H1 (cell line): Measurements from ENCODE around the gene RGS21. TPM values are rescaled to one million over a fixed set of nuclear protein-coding genes. Genes with fewer than 3 reads are reported as not detected.

Source experiments
- CTCF ChIA-PET: fragments of 300-600 bp; sonication (Branson Sonifier 250); formaldehyde crosslinking; loops from one replicate; lab custom pipeline; 2021; ENCODE audit not compliant: partially characterized antibody; lab: Charles Lee
- POLR2A ChIA-PET: fragments of 300-600 bp; sonication (Branson Sonifier 250); formaldehyde crosslinking; loops from one replicate; lab custom pipeline; 2021; ENCODE audit warnings: inconsistent platforms; ENCODE audit not compliant: partially characterized antibody; lab: Charles Lee
- DNase-seq, 2 experiments: peaks; one replicate each; pipeline versions ENCODE4 v3.0.0 to v3.0.0-alpha.2; 2010 to 2022; ENCODE audit warnings: low spot score in 2 of 2, low read depth in 1 of 2, mixed read lengths in 1 of 2
- FAIRE-seq: peaks from 2 replicates; lab custom pipeline; 2011; peaks lifted over from hg19 to GRCh38; lab: Jason Lieb, UNC
- H2AFZ ChIP-seq: 2 replicates; pipeline ENCODE4 v1.8.1; 2012; ENCODE audit warnings: low read length, inconsistent platforms
- H2AK5ac ChIP-seq: 2 replicates; pipeline ENCODE4 v1.6.1; 2013; ENCODE audit warnings: low read depth, low read length
- H2BK120ac ChIP-seq: replicated peaks from 2 replicates; pipeline ENCODE3; 2013; ENCODE audit warnings: low read depth, low read length, inconsistent platforms
- H2BK12ac ChIP-seq: 2 replicates; pipeline ENCODE4 v1.6.1; 2013; ENCODE audit warnings: low read depth, low read length
- H2BK15ac ChIP-seq: 2 replicates; pipeline ENCODE4 v1.6.1; 2013; ENCODE audit warnings: low read length
- H2BK20ac ChIP-seq: 2 replicates; pipeline ENCODE4 v1.6.1; 2013; ENCODE audit warnings: low read length
- H2BK5ac ChIP-seq: 2 replicates; pipeline ENCODE4 v1.6.1; 2013; ENCODE audit warnings: low read depth, low read length
- H3K14ac ChIP-seq: 2 replicates; pipeline ENCODE4 v1.6.1; 2013; ENCODE audit warnings: inconsistent platforms; ENCODE audit not compliant: insufficient read length
- H3K18ac ChIP-seq: 2 replicates; pipeline ENCODE4 v1.6.1; 2013; ENCODE audit warnings: low read length; ENCODE audit errors: extremely low read depth
- H3K23ac ChIP-seq: 2 replicates; pipeline ENCODE4 v1.6.1; 2013; ENCODE audit warnings: inconsistent platforms; ENCODE audit not compliant: insufficient read length
- H3K23me2 ChIP-seq: 2 replicates; pipeline ENCODE4 v1.6.1; 2013; ENCODE audit warnings: low read depth, low read length
- H3K27ac ChIP-seq: 2 replicates; pipeline ENCODE4 v1.6.1; 2011; ENCODE audit warnings: low read depth, low read length, inconsistent platforms
- H3K27me3 ChIP-seq, 4 experiments: replicated peaks in 1 of 4; 1 replicate in 1 of 4; 2 replicates in 3 of 4; pipeline versions ENCODE4 v1.6.1 to v1.8.1; 2011 to 2013; ENCODE audit warnings: low read length in 3 of 4, mild to moderate bottlenecking in 3 of 4, inconsistent platforms in 2 of 4, mixed read lengths in 2 of 4, moderate library complexity in 1 of 4; ENCODE audit not compliant: control insufficient read depth in 3 of 4, insufficient read depth in 3 of 4; ENCODE audit errors: extremely low read depth in 1 of 4
- H3K36me3 ChIP-seq, 4 experiments: 2 replicates each; pipeline versions ENCODE4 v1.6.1 to v1.8.1; 2011 to 2013; ENCODE audit warnings: mild to moderate bottlenecking in 4 of 4, low read length in 3 of 4, moderate library complexity in 2 of 4, control low read depth in 1 of 4, inconsistent platforms in 1 of 4; ENCODE audit not compliant: insufficient read depth in 4 of 4, control insufficient read depth in 2 of 4
- H3K4ac ChIP-seq: replicated peaks from 2 replicates; pipeline ENCODE3; 2013; ENCODE audit warnings: low read length, low read depth, mixed read lengths, inconsistent platforms; ENCODE audit not compliant: insufficient read length
- H3K4me1 ChIP-seq, 4 experiments: replicated peaks in 1 of 4; 1 replicate in 1 of 4; 2 replicates in 3 of 4; pipeline versions ENCODE4 v1.6.1 to v1.8.1; 2011 to 2013; ENCODE audit warnings: low read length in 3 of 4, inconsistent platforms in 2 of 4, mixed read lengths in 1 of 4; ENCODE audit not compliant: insufficient read depth in 4 of 4, control insufficient read depth in 3 of 4
- H3K4me2 ChIP-seq, 2 experiments: 2 replicates each; pipeline versions ENCODE4 v1.6.1 to v1.8.1; 2011 to 2013; ENCODE audit warnings: low read depth in 2 of 2, low read length in 2 of 2, control low read depth in 1 of 2, inconsistent platforms in 1 of 2, mild to moderate bottlenecking in 1 of 2; ENCODE audit not compliant: insufficient read depth in 1 of 2
- H3K4me3 ChIP-seq, 4 experiments: fragments of 200-600, 300-600 bp in 1 of 4; sonication (generic), shearing (Covaris generic), sonication (Bioruptor Twin) in 1 of 4; 2 replicates each; pipeline versions ENCODE4 v1.5.1 to v1.8.1; 2011 to 2016; ENCODE audit warnings: low read length in 4 of 4, low read depth in 3 of 4, control low read depth in 2 of 4, inconsistent platforms in 2 of 4, mild to moderate bottlenecking in 2 of 4, mixed read lengths in 1 of 4, moderate library complexity in 1 of 4; ENCODE audit not compliant: insufficient read depth in 2 of 4; ENCODE audit errors: extremely low read depth in 1 of 4
- H3K56ac ChIP-seq: replicated peaks from 2 replicates; pipeline ENCODE3; 2013; ENCODE audit warnings: low read depth, mild to moderate bottlenecking, mixed read lengths, low read length, inconsistent platforms; ENCODE audit not compliant: insufficient read length
- H3K79me1 ChIP-seq: 2 replicates; pipeline ENCODE4 v1.6.1; 2013; ENCODE audit warnings: low read depth, low read length, control low read depth
- H3K79me2 ChIP-seq, 2 experiments: 2 replicates each; pipeline versions ENCODE4 v1.6.1 to v1.8.1; 2012 to 2013; ENCODE audit warnings: low read length in 2 of 2, mild to moderate bottlenecking in 2 of 2, inconsistent platforms in 1 of 2; ENCODE audit not compliant: insufficient read depth in 2 of 2, control insufficient read depth in 1 of 2
- H3K9ac ChIP-seq, 4 experiments: replicated peaks in 1 of 4; 1 replicate in 1 of 4; 2 replicates in 3 of 4; pipeline versions ENCODE4 v1.6.1 to v1.8.1; 2011 to 2013; ENCODE audit warnings: low read depth in 3 of 4, low read length in 3 of 4, control low read depth in 2 of 4, mild to moderate bottlenecking in 2 of 4, moderate library complexity in 2 of 4, inconsistent platforms in 1 of 4; ENCODE audit errors: extremely low read depth in 1 of 4
- H3K9me3 ChIP-seq, 2 experiments: 2 replicates each; pipeline versions ENCODE4 v1.6.1 to v1.8.1; 2012 to 2013; ENCODE audit warnings: mild to moderate bottlenecking in 2 of 2, moderate library complexity in 2 of 2, control low read depth in 1 of 2, inconsistent platforms in 1 of 2, low read depth in 1 of 2, low read length in 1 of 2, mixed read lengths in 1 of 2; ENCODE audit not compliant: insufficient read depth in 2 of 2
- H4K20me1 ChIP-seq, 2 experiments: replicated peaks in 1 of 2; 2 replicates each; pipeline versions ENCODE3 to v1.8.1; 2011 to 2013; ENCODE audit warnings: inconsistent platforms in 2 of 2, low read length in 2 of 2, mild to moderate bottlenecking in 1 of 2; ENCODE audit not compliant: insufficient read depth in 2 of 2, control insufficient read depth in 1 of 2
- H4K5ac ChIP-seq: 2 replicates; pipeline ENCODE4 v1.6.1; 2013; ENCODE audit warnings: low read length, low read depth, mixed read lengths, inconsistent platforms; ENCODE audit not compliant: insufficient read length
- H4K8ac ChIP-seq: 2 replicates; pipeline ENCODE4 v1.8.0; 2013; ENCODE audit warnings: mild to moderate bottlenecking, moderate library complexity, low read length, inconsistent platforms; ENCODE audit not compliant: insufficient read depth; ENCODE audit errors: extremely low read depth
- H4K91ac ChIP-seq: replicated peaks from 2 replicates; pipeline ENCODE3; 2013; ENCODE audit warnings: low read length, mixed read lengths, inconsistent platforms; ENCODE audit not compliant: insufficient read length
- CEBPB ChIP-seq: IDR thresholded peaks from 2 replicates; pipeline ENCODE4 v1.6.1; 2012; ENCODE audit warnings: low read depth, low read length
- CREB1 ChIP-seq: IDR thresholded peaks from 2 replicates; pipeline ENCODE4 v1.6.1; 2012; ENCODE audit warnings: inconsistent platforms
- KDM4A ChIP-seq: IDR thresholded peaks from one replicate; pipeline ENCODE4 v1.7.1; 2012; ENCODE audit warnings: low read depth, mild to moderate bottlenecking, moderate library complexity, low read length, inconsistent platforms; ENCODE audit not compliant: severe bottlenecking
- POLR2A ChIP-seq, 2 experiments: IDR thresholded peaks; 1 replicate in 1 of 2; 2 replicates in 1 of 2; pipeline ENCODE4 v1.6.1; 2011; ENCODE audit warnings: low read depth in 2 of 2, low read length in 2 of 2, mild to moderate bottlenecking in 2 of 2; ENCODE audit errors: control extremely low read depth in 1 of 2
- SP1 ChIP-seq: IDR thresholded peaks from 2 replicates; pipeline ENCODE4 v1.6.1; 2011; ENCODE audit warnings: low read depth, low read length
- SRF ChIP-seq: IDR thresholded peaks from 2 replicates; pipeline ENCODE4 v1.6.1; 2011; ENCODE audit warnings: mild to moderate bottlenecking, low read depth, low read length, moderate library complexity
- TAF7 ChIP-seq: optimal IDR thresholded peaks from 2 replicates; pipeline ENCODE3; 2011; ENCODE audit warnings: low read depth, mild to moderate bottlenecking, inconsistent platforms, low read length, moderate library complexity, borderline replicate concordance
- TCF12 ChIP-seq: IDR thresholded peaks from 2 replicates; pipeline ENCODE4 v1.6.1; 2011; ENCODE audit warnings: low read depth, mild to moderate bottlenecking, low read length
- WGBS, 2 experiments: shearing (Covaris generic) in 1 of 2; methylation state at CpG; one replicate each; pipeline versions ENCODE4 v1.1.6 to v1.1.7; 2013 to 2015; ENCODE audit warnings: low lambda C conversion rate in 2 of 2, mixed read lengths in 2 of 2, inconsistent platforms in 1 of 2, low coverage in 1 of 2, missing lambda C conversion rate in 1 of 2; ENCODE audit not compliant: insufficient replicate concordance in 2 of 2, insufficient coverage in 1 of 2, insufficient read length in 1 of 2; ENCODE audit errors: extremely low coverage in 1 of 2, missing lambda C conversion rate in 1 of 2; 5-methylcytosine and 5-hydroxymethylcytosine counted together
- polyA plus RNA-seq, 7 experiments: library from polyadenylated mRNA; depleted of rRNA in 3 of 7; stranded (reverse) in 5 of 7; unstranded in 2 of 7; fragments of >200 nt in 5 of 7; fragments of 200-250 nt in 2 of 7; gene quantifications; 1 replicate in 5 of 7; 2 replicates in 1 of 7; 4 replicates in 1 of 7; pipeline versions ENCODE4 v1.2.1 to v1.2.3, GENCODE V29; 2011 to 2013; ENCODE audit warnings: missing spikeins in 2 of 7, mixed read lengths in 2 of 7
- total RNA-seq: library from RNA; stranded (reverse); fragmentation: NEBNext Ultra II Directional; extraction: Animal tissue kit (Norgen Biotek cat#: 25700); gene quantifications from 2 replicates; pipeline ENCODE4 v1.2.1, GENCODE V29; 2021

The RGS21 gene
- total and polyA plus RNA-seq, 2 of the 8 experiments (the other 6 are each of a cell fraction or from before 2014, with no cell fraction given): not detected

- no peak overlapping the region for H3K56ac ChIP-seq
- no peak overlapping the region for H2BK20ac ChIP-seq
- H3K27ac ChIP-seq: no peak overlapping the region
- H4K20me1 ChIP-seq: no peaks in the 10 kb centered on the region
- H3K14ac ChIP-seq: no peak overlapping the region
- H3K18ac ChIP-seq: no peak overlapping the region
- no peak overlapping the region for H2AK5ac ChIP-seq
- H4K8ac ChIP-seq: no peak overlapping the region
- H3K36me3 ChIP-seq: no peaks in the 10 kb centered on the region
- CTCF ChIA-PET: no interaction called here
- no peak overlapping the region for H2BK12ac ChIP-seq
- no peak overlapping the region for H3K23ac ChIP-seq
- H3K27me3 ChIP-seq: no peaks in the 10 kb centered on the region
- H3K79me2 ChIP-seq: no peaks in the 10 kb centered on the region
- H3K23me2 ChIP-seq: no peaks in the 10 kb centered on the region
- no peak overlapping the region for H2BK120ac ChIP-seq
- DNase-seq (no peak), FAIRE-seq (no peak)
- POLR2A ChIA-PET: no interaction called here
- H2AFZ ChIP-seq: no peak overlapping the region
- 83% methylated on average over 2 of the region's 2 CpGs; no CpG with 5 or more reads in 1 of the 2 experiments for WGBS, 2 experiments
- H3K4me3 ChIP-seq: no peak overlapping the region
- H3K4ac ChIP-seq: no peak overlapping the region
- no peak overlapping the region for H2BK15ac ChIP-seq
- H3K4me1 ChIP-seq: peaks cover 0 to 8% (median 0%) of the 10 kb centered on the region in 4 experiments; a peak in 1 of 7 replicates
- no peak overlapping the region for H4K5ac ChIP-seq
- no peak overlapping the region for H2BK5ac ChIP-seq
- H3K9me3 ChIP-seq: no peaks in the 10 kb centered on the region
- H3K4me2 ChIP-seq: no peak overlapping the region
- H3K79me1 ChIP-seq: no peaks in the 10 kb centered on the region
- no peak overlapping the region for H4K91ac ChIP-seq
- H3K9ac ChIP-seq: no peak overlapping the region
- TF ChIP-seq SRF (no peak), SP1 (no peak), TCF12 (no peak), CREB1 (no peak), CEBPB (no peak), KDM4A (no peak), POLR2A (IDR thresholded peaks at IDR 0.05; ENCODE audit: control extremely low read depth in 1 of 2, low read depth in 2 of 2, low read length in 2 of 2) (no peak), TAF7 (no peak)
Observed at GRCh38 chr1:192379554-192379953, 62.8 kb downstream of the RGS21 start.
